MCF 10A (cell line): ENCODE data around the gene ZSCAN22. TPM values are rescaled to one million over a fixed set of nuclear protein-coding genes. Genes with fewer than 3 reads are reported as not detected.

Experiments used
- BruUV-seq: library from RNA; stranded (reverse); fragments of 400-500 nt; replicated peaks from 2 replicates; lab custom pipeline; 2021; lab: Mats Ljungman, UMichigan
- CTCF ChIA-PET: fragments of 300-600 bp; sonication (Branson Sonifier 250); formaldehyde crosslinking; extraction: SDS; loops from one replicate; lab custom pipeline; 2021; ENCODE audit warnings: antibody characterized with exemption, inconsistent platforms; lab: Yijun Ruan, JAX
- POLR2A ChIA-PET: fragments of 300-600, 350-650 bp; sonication (Branson Sonifier 250); formaldehyde crosslinking; extraction: SDS; loops from one replicate; lab custom pipeline; 2020; ENCODE audit warnings: antibody characterized with exemption, inconsistent platforms; lab: Yijun Ruan, JAX
- DNase-seq: peaks from one replicate; pipeline ENCODE4 v3.0.0-alpha.2; 2018; ENCODE audit not compliant: unreplicated experiment
- H3K27ac Mint-ChIP-seq: one replicate; pipeline ENCODE4 v1.8.0; 2022; ENCODE audit warnings: mild to moderate bottlenecking, low read depth, mixed read lengths; ENCODE audit not compliant: unreplicated experiment
- H3K27me3 Mint-ChIP-seq: one replicate; pipeline ENCODE4 v1.8.0; 2022; ENCODE audit warnings: mixed read lengths; ENCODE audit not compliant: insufficient read depth, unreplicated experiment
- H3K36me3 Mint-ChIP-seq: one replicate; pipeline ENCODE4 v1.8.0; 2022; ENCODE audit warnings: mild to moderate bottlenecking, moderate library complexity, mixed read lengths; ENCODE audit not compliant: insufficient read depth, unreplicated experiment
- H3K4me1 Mint-ChIP-seq: one replicate; pipeline ENCODE4 v1.8.0; 2022; ENCODE audit warnings: mixed read lengths; ENCODE audit not compliant: insufficient read depth, unreplicated experiment
- H3K4me3 Mint-ChIP-seq: one replicate; pipeline ENCODE4 v1.8.0; 2022; ENCODE audit warnings: mild to moderate bottlenecking, moderate library complexity, mixed read lengths; ENCODE audit not compliant: unreplicated experiment
- H3K9me3 Mint-ChIP-seq: one replicate; pipeline ENCODE4 v1.8.0; 2022; ENCODE audit warnings: mixed read lengths; ENCODE audit not compliant: unreplicated experiment
- intact Hi-C: fragments of 100-400 bp; cut with micrococcal nuclease; formaldehyde crosslinking; loops from 2 replicates; pipeline ENCODE4 v1.14.1; 2022
- total RNA-seq: library from RNA; stranded (reverse); gene quantifications from 2 replicates; pipeline ENCODE4 v1.2.3, GENCODE V29; 2022
- TF ChIP-seq, protein P1 (sequence below): fragments of 200-600 bp; IDR thresholded peaks from one replicate; pipeline ENCODE4 v1.8.0; 2022; ENCODE audit warnings: antibody characterized with exemption, mild to moderate bottlenecking; ENCODE audit not compliant: unreplicated experiment

ZSCAN22 gene
- total RNA-seq, 1 experiment from 2014 or later, result 3.8 TPM

DNA sequence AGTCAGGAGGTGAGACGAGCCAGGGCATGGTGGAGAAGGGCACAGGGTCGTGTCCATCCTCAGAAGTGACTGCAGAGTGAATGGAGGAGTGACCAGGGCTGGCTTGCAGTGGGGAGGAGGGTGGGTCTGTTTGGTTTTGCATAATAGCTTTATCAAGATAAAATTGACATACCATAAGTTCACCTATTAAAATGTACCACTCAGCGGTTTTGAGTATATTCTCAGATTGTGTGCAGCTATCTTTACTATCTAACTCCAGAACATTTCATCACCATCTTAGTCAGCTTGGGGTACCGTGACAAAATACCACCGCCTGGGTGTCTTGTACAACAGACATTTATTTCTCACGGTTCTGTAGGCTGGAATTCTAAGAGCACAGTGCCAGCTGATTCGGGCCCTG lies 34.9 kb upstream of the ZSCAN22 start:
- ChIA-PET CTCF (interaction anchor here (0.5 to 1.9 kb wide), 2 partner anchors 12 to 629 kb away, joined by 4 to 5 read pairs; no protein-coding TSS in a partner anchor), POLR2A (interaction anchor here (1.6 kb wide), 1 partner anchor 13 kb away, joined by 3 read pairs; the partner anchor contains the start of gene ERVK3-1)
- TF ChIP-seq, protein P1, sequence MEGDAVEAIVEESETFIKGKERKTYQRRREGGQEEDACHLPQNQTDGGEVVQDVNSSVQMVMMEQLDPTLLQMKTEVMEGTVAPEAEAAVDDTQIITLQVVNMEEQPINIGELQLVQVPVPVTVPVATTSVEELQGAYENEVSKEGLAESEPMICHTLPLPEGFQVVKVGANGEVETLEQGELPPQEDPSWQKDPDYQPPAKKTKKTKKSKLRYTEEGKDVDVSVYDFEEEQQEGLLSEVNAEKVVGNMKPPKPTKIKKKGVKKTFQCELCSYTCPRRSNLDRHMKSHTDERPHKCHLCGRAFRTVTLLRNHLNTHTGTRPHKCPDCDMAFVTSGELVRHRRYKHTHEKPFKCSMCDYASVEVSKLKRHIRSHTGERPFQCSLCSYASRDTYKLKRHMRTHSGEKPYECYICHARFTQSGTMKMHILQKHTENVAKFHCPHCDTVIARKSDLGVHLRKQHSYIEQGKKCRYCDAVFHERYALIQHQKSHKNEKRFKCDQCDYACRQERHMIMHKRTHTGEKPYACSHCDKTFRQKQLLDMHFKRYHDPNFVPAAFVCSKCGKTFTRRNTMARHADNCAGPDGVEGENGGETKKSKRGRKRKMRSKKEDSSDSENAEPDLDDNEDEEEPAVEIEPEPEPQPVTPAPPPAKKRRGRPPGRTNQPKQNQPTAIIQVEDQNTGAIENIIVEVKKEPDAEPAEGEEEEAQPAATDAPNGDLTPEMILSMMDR, result no peak
- Mint-ChIP-seq H3K27me3 (no peaks in the 10 kb centered on the region), H3K4me3 (no peak overlapping the region), H3K4me1 (no peaks in the 10 kb centered on the region), H3K27ac (no peak overlapping the region), H3K9me3 (peaks cover 35% of the 10 kb centered on the region), H3K36me3 (peaks cover 95% of the 10 kb centered on the region)
- no peak for DNase-seq
- intact Hi-C loops, result no loop called here
- no TSS peak for BruUV-seq

DNA sequence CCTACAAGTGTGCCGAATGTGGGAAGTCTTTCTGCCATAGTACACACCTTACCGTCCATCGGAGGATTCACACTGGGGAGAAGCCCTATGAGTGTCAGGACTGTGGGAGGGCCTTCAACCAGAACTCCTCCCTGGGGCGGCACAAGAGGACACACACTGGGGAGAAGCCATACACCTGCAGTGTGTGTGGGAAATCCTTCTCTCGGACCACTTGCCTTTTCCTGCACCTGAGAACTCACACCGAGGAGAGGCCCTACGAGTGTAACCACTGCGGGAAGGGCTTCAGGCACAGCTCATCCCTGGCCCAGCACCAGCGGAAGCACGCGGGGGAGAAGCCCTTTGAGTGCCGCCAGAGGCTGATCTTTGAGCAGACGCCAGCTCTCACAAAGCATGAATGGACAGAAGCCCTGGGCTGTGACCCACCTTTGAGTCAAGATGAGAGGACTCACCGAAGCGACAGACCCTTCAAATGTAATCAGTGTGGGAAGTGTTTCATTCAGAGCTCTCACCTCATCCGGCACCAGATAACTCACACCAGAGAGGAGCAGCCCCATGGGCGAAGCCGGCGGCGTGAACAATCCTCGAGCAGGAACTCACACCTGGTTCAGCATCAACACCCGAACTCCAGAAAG lies 31.9 kb upstream of the ZSCAN22 start:
- DNase-seq, result no peak
- no TSS peak for BruUV-seq

GRCh38 chr19:58296104-58296503 lies 30.7 kb upstream of the ZSCAN22 start:
- Mint-ChIP-seq H3K27ac (no peak overlapping the region), H3K4me1 (no peaks in the 10 kb centered on the region), H3K36me3 (peaks cover 78% of the 10 kb centered on the region), H3K27me3 (no peaks in the 10 kb centered on the region), H3K4me3 (no peak overlapping the region), H3K9me3 (peaks cover 34% of the 10 kb centered on the region)
- POLR2A ChIA-PET, result interaction anchor here (1.4 kb wide), 1 partner anchor 9 kb away, joined by 3 read pairs; the partner anchor contains the start of gene ERVK3-1
- intact Hi-C loops, result no loop called here
- CTCF ChIA-PET, result interaction anchor here (1.1 kb wide), 1 partner anchor 38 kb away, joined by 3 read pairs; no protein-coding TSS in a partner anchor
- DNase-seq, result no peak
- no TSS peak for BruUV-seq
- TF ChIP-seq, protein P1, result no peak

More for the DNA sequence above, 31.9 kb upstream of the ZSCAN22 start:
- Mint-ChIP-seq H3K36me3 (peaks cover 79% of the 10 kb centered on the region), H3K27ac (no peak overlapping the region), H3K4me1 (no peaks in the 10 kb centered on the region), H3K4me3 (no peak overlapping the region), H3K27me3 (no peaks in the 10 kb centered on the region), H3K9me3 (peaks cover 35% of the 10 kb centered on the region)
- ChIA-PET CTCF (interaction anchor here (1.1 kb wide), 1 partner anchor 39 kb away, joined by 3 read pairs; no protein-coding TSS in a partner anchor), POLR2A (no interaction called here)
- TF ChIP-seq, protein P1, result no peak
- intact Hi-C loops, result no loop called here

DNA sequence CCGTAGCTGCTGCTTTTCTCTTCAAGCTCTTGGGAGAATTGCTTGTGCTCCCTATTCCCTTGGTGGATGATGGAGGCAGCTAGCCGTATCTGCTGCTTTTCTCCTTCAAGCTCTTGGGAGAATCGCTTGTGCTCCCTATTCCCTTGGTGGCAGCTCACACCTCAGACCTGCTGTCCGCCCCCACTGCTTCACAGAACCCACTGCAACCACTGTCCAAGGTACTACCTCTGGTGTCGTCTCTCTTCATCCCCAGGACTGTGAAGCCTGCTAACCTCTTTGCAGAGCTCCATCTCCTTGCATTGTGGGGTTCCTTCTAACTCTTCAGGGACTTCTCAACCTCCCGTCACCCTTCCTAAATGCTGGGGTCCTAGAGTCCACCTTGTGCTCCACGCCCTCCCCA lies 26.2 kb upstream of the ZSCAN22 start:
- no peak for DNase-seq
- Mint-ChIP-seq H3K9me3 (no peaks in the 10 kb centered on the region), H3K36me3 (peaks cover 48% of the 10 kb centered on the region), H3K27me3 (no peaks in the 10 kb centered on the region), H3K4me3 (no peak overlapping the region), H3K27ac (no peak overlapping the region), H3K4me1 (peaks cover 5% of the 10 kb centered on the region)
- TF ChIP-seq, protein P1, result no peak
- ChIA-PET POLR2A (interaction anchor here (1.0 to 1.6 kb wide), 3 partner anchors 21 to 33 kb away, joined by 3 to 4 read pairs (median 4); partner anchors contain the start of gene ZSCAN22), CTCF (interaction anchor here (0.5 to 1.1 kb wide), 2 partner anchors 9 to 21 kb away, joined by 3 read pairs; no protein-coding TSS in a partner anchor)
- no TSS peak for BruUV-seq
- intact Hi-C loops, result no loop called here
